Calu3 (cell line): ENCODE data around the gene IGFBP4. TPM values are rescaled to one million over a fixed set of nuclear protein-coding genes. Genes with fewer than 3 reads are reported as not detected.

Source experiments
- BruUV-seq: library from RNA; stranded (reverse); fragments of 400-500 nt; replicated peaks from 2 replicates; lab custom pipeline; 2021; lab: Mats Ljungman, UMichigan
- CTCF ChIA-PET: fragments of 300-600 bp; sonication (Branson Sonifier 250); formaldehyde crosslinking; loops from one replicate; lab custom pipeline; 2022; ENCODE audit warnings: antibody characterized with exemption; lab: Charles Lee
- DNase-seq: peaks from one replicate; pipeline ENCODE4 v3.0.0; 2022
- H3K27ac Mint-ChIP-seq: one replicate; pipeline ENCODE4 v1.8.0; 2022; ENCODE audit warnings: mixed read lengths; ENCODE audit not compliant: unreplicated experiment
- H3K27me3 Mint-ChIP-seq: one replicate; pipeline ENCODE4 v1.8.0; 2022; ENCODE audit warnings: mixed read lengths; ENCODE audit not compliant: unreplicated experiment
- H3K36me3 Mint-ChIP-seq: one replicate; pipeline ENCODE4 v1.8.0; 2022; ENCODE audit warnings: mild to moderate bottlenecking, moderate library complexity, mixed read lengths; ENCODE audit not compliant: insufficient read depth, unreplicated experiment
- H3K4me1 Mint-ChIP-seq: one replicate; pipeline ENCODE4 v1.8.0; 2022; ENCODE audit warnings: mild to moderate bottlenecking, low read depth, mixed read lengths; ENCODE audit not compliant: unreplicated experiment
- H3K4me3 Mint-ChIP-seq: one replicate; pipeline ENCODE4 v1.8.0; 2022; ENCODE audit warnings: mild to moderate bottlenecking, low read depth, moderate library complexity, mixed read lengths; ENCODE audit not compliant: unreplicated experiment
- H3K9me3 Mint-ChIP-seq: one replicate; pipeline ENCODE4 v1.8.0; 2022; ENCODE audit warnings: low read depth, mixed read lengths; ENCODE audit not compliant: unreplicated experiment
- CTCF ChIP-seq: fragments of 200-600 bp; IDR thresholded peaks from one replicate; pipeline ENCODE4 v1.8.0; 2022; ENCODE audit warnings: antibody characterized with exemption; ENCODE audit not compliant: unreplicated experiment
- intact Hi-C: fragments of 100-400 bp; cut with micrococcal nuclease; formaldehyde crosslinking; loops from one replicate; pipeline ENCODE4 v1.10.0; 2022; ENCODE audit not compliant: unreplicated experiment
- total RNA-seq: library from RNA; stranded (reverse); gene quantifications from 2 replicates; pipeline ENCODE4 v1.2.3, GENCODE V29; 2022

IGFBP4 gene
- total RNA-seq, 1 experiment from 2014 or later, result 33.9 TPM

- intact Hi-C loops, result loop anchor here (5.0 kb wide), 1 partner anchor 449 kb away; the partner anchor contains the start of gene PSMD3
- H3K4me1 Mint-ChIP-seq, result no peaks in the 10 kb centered on the region
- no TSS peak for BruUV-seq
- no peak overlapping the region for H3K4me3 Mint-ChIP-seq
- peaks cover 55% of the 10 kb centered on the region for H3K27me3 Mint-ChIP-seq
- no peak for DNase-seq
- H3K9me3 Mint-ChIP-seq, result peaks cover 4% of the 10 kb centered on the region
- no peaks in the 10 kb centered on the region for H3K36me3 Mint-ChIP-seq
- no peak for TF ChIP-seq CTCF
- CTCF ChIA-PET, result interaction anchor here (0.6 to 5.8 kb wide), 22 partner anchors 9 to 586 kb away, joined by 3 to 45 read pairs (median 5); partner anchors contain the start of genes GJD3, IGFBP4 and TOP2A
- no peak overlapping the region for H3K27ac Mint-ChIP-seq
These were observed 12.0 kb upstream of the IGFBP4 start for GRCh38 chr17:40431231-40431602.

GRCh38 chr17:40432864-40433528, 10.3 kb upstream of the IGFBP4 start:
- Mint-ChIP-seq H3K27me3 (peaks cover 50% of the 10 kb centered on the region), H3K27ac (no peak overlapping the region), H3K4me1 (no peaks in the 10 kb centered on the region), H3K4me3 (no peak overlapping the region), H3K36me3 (no peaks in the 10 kb centered on the region), H3K9me3 (peaks cover 1% of the 10 kb centered on the region)
- CTCF ChIA-PET, result interaction anchor here (0.7 to 5.8 kb wide), 14 partner anchors 10 to 474 kb away, joined by 3 to 45 read pairs (median 6); partner anchors contain the start of genes IGFBP4 and TOP2A
- no peak for DNase-seq
- BruUV-seq, result no TSS peak
- no peak for TF ChIP-seq CTCF
- intact Hi-C loops, result loop anchor here (2.0 to 5.0 kb wide), 2 partner anchors 20 to 451 kb away; partner anchors contain the start of gene PSMD3

GRCh38 chr17:40433551-40434415, 9.5 kb upstream of the IGFBP4 start:
- CTCF ChIA-PET, result interaction anchor here (0.6 to 5.8 kb wide), 18 partner anchors 8 to 475 kb away, joined by 3 to 45 read pairs (median 6); partner anchors contain the start of genes IGFBP4 and TOP2A
- Mint-ChIP-seq H3K27me3 (peaks cover 43% of the 10 kb centered on the region), H3K4me1 (no peaks in the 10 kb centered on the region), H3K27ac (no peak overlapping the region), H3K36me3 (no peaks in the 10 kb centered on the region), H3K9me3 (no peaks in the 10 kb centered on the region), H3K4me3 (no peak overlapping the region)
- DNase-seq, result peak; percentile 94
- BruUV-seq, result no TSS peak
- intact Hi-C loops, result loop anchor here (2.0 to 5.0 kb wide), 2 partner anchors 19 to 451 kb away; partner anchors contain the start of gene PSMD3
- no peak for TF ChIP-seq CTCF

- no peak for TF ChIP-seq CTCF
- Mint-ChIP-seq H3K4me1 (no peaks in the 10 kb centered on the region), H3K4me3 (no peak overlapping the region), H3K27ac (no peak overlapping the region), H3K36me3 (no peaks in the 10 kb centered on the region), H3K9me3 (no peaks in the 10 kb centered on the region), H3K27me3 (peaks cover 43% of the 10 kb centered on the region)
- intact Hi-C loops, result no loop called here
- no peak for DNase-seq
- no TSS peak for BruUV-seq
- CTCF ChIA-PET, result interaction anchor here (0.7 to 53.1 kb wide), 10 partner anchors 11 to 813 kb away, joined by 3 to 4142 read pairs (median 24); partner anchors contain the start of genes CCR7, PSMD3 and TOP2A
These were observed 6.6 kb upstream of the IGFBP4 start for GRCh38 chr17:40436636-40437035.
